Mesodermal cell (in vitro differentiated cells): ENCODE data around the gene MCM7.
A peak's percentile ranks its signal among the peaks of the same experiment; 100 is the strongest.

Experiments used
- H3K27ac ChIP-seq: 2 replicates; pipeline ENCODE4 v1.7.0; 2013; ENCODE audit warnings: mild to moderate bottlenecking, low read depth, low read length, moderate library complexity; ENCODE audit not compliant: severe bottlenecking
- H3K36me3 ChIP-seq: 2 replicates; pipeline ENCODE4 v1.7.1; 2013; ENCODE audit warnings: mild to moderate bottlenecking, low read length, moderate library complexity; ENCODE audit not compliant: control insufficient read depth, insufficient read depth
- H3K4me1 ChIP-seq: one replicate; pipeline ENCODE4 v1.7.1; 2013; ENCODE audit warnings: mild to moderate bottlenecking, low read length; ENCODE audit not compliant: insufficient read depth, control insufficient read depth, poor library complexity, severe bottlenecking
- H3K4me3 ChIP-seq: 2 replicates; pipeline ENCODE4 v1.7.0; 2013; ENCODE audit warnings: low read length, control low read depth, mild to moderate bottlenecking; ENCODE audit not compliant: insufficient read depth, poor library complexity, severe bottlenecking; ENCODE audit errors: extremely low read depth
- H3K9me3 ChIP-seq: 2 replicates; pipeline ENCODE4 v1.7.1; 2013; ENCODE audit warnings: mild to moderate bottlenecking, low read length, moderate library complexity; ENCODE audit not compliant: control insufficient read depth
- WGBS, 2 experiments: methylation state at CpG; one replicate each; pipeline ENCODE4 v1.1.5; 2013; ENCODE audit warnings: missing lambda C conversion rate in 2 of 2; ENCODE audit not compliant: insufficient coverage in 2 of 2; 5-methylcytosine and 5-hydroxymethylcytosine counted together

The MCM7 gene

DNA sequence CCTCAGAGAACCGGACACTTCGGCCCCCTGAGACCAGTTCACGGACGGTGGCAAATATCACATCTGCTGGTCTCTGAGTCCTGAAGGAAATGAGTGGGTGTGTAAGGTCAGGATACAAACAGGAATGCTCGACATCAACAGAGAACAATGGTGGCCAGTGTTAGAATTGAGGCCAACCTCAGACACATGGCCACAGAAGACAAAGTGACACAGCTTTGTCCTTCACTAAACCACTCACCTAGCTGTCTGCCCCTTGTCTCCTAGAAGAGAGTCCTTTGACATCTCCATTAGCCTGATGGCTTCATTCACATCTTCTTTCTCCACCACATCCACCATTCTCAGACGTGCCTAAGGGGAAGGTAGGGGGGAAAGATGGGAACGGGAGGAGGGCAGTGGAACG lies 8.1 kb downstream of the MCM7 start:
- peaks cover 41% of the 10 kb centered on the region for H3K4me1 ChIP-seq
- peaks cover 84% of the 10 kb centered on the region for H3K36me3 ChIP-seq
- no peaks in the 10 kb centered on the region for H3K9me3 ChIP-seq
- 94 to 95% methylated on average over 5 of the region's 8 CpGs for WGBS, 2 experiments
- no peak overlapping the region for H3K4me3 ChIP-seq
- H3K27ac ChIP-seq = peak overlapping the region; percentile 7

DNA sequence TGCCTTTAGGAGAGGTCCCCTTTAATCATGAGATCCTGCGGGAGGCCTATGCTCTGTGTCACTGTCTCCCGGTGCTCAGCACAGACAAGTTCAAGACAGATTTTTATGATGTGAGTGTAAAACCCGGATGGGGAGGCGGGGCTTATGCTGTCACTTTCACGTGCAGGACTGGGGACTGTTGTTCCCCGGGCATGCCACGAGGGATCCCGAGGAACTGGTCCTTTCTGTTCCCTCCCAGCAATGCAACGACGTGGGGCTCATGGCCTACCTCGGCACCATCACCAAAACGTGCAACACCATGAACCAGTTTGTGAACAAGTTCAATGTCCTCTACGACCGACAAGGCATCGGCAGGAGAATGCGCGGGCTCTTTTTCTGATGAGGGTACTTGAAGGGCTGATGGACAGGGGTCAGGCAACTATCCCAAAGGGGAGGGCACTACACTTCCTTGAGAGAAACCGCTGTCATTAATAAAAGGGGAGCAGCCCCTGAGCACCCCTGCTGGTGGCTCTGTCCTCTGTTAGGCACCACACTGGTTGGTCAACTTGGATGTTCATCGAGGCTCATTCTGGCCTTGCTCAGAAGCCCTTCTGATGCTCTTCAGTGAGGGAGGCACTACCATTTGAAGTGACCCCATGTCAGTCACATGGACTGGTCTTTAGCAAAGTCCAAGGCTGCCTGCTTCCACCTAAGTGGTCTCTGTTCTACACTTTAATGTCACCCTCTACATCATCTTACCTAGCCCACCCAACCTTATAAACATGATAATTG lies 9.6 kb downstream of the MCM7 start:
- Histone ChIP-seq H3K36me3 (peaks cover 69% of the 10 kb centered on the region), H3K27ac (peak overlapping the region; percentile 50), H3K4me3 (no peak overlapping the region), H3K4me1 (peaks cover 49% of the 10 kb centered on the region), H3K9me3 (no peaks in the 10 kb centered on the region)
- WGBS, 2 experiments = 85 to 88% methylated on average over 15 to 18 of the region's 19 CpGs

DNA sequence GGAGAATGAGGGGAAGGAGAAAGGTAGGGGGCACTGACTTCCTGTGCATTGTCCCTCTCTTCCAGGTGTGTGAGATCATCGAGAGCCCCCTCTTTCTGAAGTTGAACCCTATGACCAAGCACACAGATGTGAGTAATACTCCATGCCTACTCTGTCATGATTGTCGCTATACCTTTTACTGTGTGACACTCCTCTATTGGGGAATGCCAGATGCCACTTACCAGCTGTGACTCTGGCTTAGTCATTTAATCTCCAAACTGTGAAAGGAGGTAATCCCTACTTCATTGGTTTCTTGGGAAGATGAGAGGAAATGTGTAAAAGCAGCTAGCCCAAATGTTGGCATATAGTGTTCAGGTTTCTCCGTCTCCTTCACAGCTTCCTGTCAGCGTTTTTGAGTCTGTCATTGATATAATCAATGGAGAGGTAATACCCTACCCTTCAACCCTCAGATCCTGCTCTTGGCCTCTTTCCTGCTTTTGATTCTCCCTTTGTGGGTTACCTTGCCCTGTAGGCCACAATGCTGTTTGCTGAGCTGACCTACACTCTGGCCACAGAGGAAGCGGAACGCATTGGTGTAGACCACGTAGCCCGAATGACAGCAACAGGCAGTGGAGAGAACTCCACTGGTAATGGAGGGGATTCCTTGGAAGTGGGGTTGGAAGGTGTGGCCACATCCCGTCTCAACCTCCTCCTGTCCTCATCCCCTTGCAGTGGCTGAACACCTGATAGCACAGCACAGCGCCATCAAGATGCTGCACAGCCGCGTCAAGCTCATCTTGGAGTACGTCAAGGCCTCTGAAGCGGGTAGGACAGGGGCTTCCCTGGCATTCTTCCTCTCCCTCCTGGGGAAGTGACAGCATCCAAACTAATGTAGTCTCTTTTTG lies 10.4 kb downstream of the MCM7 start:
- H3K4me1 ChIP-seq = peaks cover 47% of the 10 kb centered on the region
- no peak overlapping the region for H3K4me3 ChIP-seq
- H3K9me3 ChIP-seq = no peaks in the 10 kb centered on the region
- H3K27ac ChIP-seq = peak overlapping the region; percentile 50
- WGBS, 2 experiments = 97 to 98% methylated on average over 6 to 11 of the region's 14 CpGs
- H3K36me3 ChIP-seq = peaks cover 61% of the 10 kb centered on the region

DNA sequence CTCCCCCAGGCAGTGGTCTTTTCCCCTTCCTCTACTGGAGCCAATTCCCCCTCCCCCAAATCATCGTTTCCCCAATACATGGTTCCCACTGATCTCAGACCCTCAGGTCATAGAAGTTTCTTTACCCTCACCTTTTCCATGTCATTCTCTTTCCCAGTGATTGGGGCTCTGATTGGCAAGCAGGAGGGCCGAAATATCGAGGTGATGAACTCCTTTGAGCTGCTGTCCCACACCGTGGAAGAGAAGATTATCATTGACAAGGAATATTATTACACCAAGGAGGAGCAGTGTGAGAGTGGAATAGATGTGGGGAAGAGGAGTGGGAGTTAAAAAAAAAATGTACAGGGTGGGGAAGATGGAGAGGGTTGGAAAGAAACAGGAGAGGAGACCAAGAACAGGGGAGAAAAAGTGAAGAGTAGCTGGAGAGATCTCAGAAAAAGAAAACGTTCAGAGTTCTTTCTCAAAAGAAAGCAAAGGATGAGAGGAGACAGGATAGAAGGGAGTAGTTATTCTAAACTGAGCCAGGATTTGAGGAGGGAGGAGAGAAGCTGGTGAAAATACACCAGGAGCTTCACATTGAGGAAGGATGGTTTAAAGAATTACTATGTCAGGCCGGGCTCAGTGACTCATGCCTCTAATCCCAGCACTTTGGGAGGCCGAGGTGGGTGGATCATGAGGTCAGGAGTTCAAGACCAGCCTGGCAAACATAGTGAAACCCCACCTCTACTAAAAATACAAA lies 11.6 kb downstream of the MCM7 start:
- Histone ChIP-seq H3K36me3 (peaks cover 49% of the 10 kb centered on the region), H3K4me3 (peak overlapping the region; percentile 71), H3K9me3 (no peaks in the 10 kb centered on the region), H3K27ac (peak overlapping the region; percentile 98), H3K4me1 (peaks cover 41% of the 10 kb centered on the region)
- WGBS, 2 experiments = 44 to 48% methylated on average over 5 to 6 of the region's 7 CpGs

DNA sequence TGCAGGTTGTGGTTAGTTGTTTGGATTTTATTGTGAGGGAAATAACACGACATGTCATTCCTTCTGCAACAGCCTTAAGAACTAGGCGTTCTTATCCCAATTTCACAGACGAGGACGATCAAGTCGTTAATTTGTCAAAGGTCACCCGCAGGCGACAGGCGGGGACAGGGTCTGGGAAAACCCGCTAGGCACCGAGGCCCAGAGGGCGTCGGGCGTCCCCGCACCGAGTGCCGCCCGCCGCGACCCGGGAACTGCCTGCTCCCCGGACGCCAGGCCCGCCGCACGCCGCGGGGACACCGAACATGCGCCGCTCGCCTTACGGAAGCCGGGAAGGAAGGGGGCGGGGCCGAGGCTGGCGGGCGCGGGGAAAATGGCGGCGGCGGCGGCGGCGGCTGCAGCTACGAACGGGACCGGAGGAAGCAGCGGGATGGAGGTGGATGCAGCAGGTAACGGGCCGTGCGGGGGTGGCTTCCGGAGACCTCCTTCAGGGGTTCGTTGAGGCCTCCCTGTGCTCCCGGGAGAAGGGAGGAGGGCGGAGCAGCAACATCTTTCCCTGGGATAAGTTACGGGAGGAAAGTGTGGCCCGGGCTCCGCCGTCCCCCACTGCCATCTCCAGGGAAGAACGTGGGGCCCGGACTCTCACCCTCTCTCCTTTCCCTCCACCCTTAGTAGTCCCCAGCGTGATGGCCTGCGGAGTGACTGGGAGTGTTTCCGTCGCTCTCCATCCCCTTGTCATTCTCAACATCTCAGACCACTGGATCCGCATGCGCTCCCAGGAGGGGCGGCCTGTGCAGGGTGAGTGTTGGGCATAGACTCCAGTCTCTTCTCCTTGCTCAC lies 12.4 kb downstream of the MCM7 start, which contains the start of gene COPS6:
Gene COPS6 (plus strand): TSS at position 349 of the 837 bp plus-strand sequence. CDS start 22 bp downstream, at position 371.
- H3K4me3 ChIP-seq = peak within 1 kb of the TSS; percentile 71
- peaks cover 34% of the 10 kb centered on the region for H3K4me1 ChIP-seq
- no peaks in the 10 kb centered on the region for H3K9me3 ChIP-seq
- peaks cover 41% of the 10 kb centered on the region for H3K36me3 ChIP-seq
- 1% methylated on average over 38 to 50 of the region's 68 CpGs for WGBS, 2 experiments
- H3K27ac ChIP-seq = peak within 1 kb of the TSS; percentile 98

DNA sequence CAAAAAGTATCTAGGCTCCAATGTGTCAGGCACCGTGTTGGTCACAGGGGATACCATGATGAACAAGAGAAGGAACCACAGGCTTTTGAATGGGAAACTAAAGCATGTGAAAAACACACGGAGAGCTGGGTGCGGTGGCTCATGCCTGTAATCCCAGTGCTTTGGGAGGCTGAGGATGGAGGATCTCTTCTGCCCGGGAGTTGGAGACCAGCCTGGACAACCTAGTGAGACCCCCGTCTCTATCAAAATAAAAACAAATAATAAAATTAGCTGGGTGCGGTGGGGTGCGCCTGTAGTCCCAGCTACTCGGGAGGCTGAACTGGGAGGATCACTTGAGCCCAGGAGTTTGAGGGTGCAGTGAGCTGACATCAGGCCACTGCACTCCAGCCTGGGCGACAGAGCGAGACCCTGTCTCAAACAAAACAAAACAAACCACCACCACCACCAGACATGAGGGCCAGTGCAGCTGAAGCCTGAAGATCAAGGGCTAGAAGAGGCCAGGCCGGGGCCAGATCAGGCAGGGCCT lies 13.0 kb downstream of the MCM7 start:
- WGBS, 2 experiments = 88% methylated on average over 6 of the region's 11 CpGs
- H3K4me1 ChIP-seq = peaks cover 28% of the 10 kb centered on the region

DNA sequence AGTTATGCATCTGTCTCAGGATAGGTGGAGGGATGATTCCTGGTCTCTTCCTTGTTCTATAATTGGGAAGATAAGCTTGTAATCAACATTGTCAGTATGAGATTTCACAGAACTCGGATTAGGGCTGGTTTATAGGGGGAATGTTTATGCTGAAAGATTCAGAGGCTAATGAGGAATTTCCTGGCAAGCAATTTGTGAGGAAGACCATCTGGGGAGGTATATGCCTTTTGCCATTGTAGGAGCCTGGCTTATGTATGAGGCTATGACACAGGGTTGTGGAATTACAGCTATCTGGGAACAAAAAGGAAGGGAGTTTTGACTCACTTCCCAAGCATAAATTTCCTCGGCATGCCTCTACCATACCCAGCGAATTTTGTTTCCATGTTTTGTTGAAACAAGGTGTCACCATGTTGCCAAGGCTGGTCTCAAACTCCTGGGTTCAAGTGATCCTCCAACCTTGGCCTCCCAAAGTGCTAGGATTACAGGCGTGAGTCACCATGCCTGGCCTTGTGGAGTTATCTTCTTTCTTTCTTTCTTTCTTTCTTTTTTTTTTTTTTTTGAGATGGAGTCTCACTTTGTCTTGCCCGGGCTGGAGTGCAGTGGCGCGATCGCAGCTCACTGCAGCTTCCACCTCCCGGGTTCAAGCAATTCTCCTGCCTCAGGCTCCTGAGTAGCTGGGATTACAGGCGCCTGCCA lies 14.0 kb downstream of the MCM7 start:
- peak overlapping the region; percentile 98 for H3K27ac ChIP-seq
- WGBS, 2 experiments = 74 to 78% methylated on average over 8 to 9 of the region's 10 CpGs

More for the DNA sequence above, 13.0 kb downstream of the MCM7 start:
- H3K9me3 ChIP-seq = no peaks in the 10 kb centered on the region
- H3K4me3 ChIP-seq = peak overlapping the region; percentile 71
- peak overlapping the region; percentile 98 for H3K27ac ChIP-seq
- peaks cover 35% of the 10 kb centered on the region for H3K36me3 ChIP-seq

DNA sequence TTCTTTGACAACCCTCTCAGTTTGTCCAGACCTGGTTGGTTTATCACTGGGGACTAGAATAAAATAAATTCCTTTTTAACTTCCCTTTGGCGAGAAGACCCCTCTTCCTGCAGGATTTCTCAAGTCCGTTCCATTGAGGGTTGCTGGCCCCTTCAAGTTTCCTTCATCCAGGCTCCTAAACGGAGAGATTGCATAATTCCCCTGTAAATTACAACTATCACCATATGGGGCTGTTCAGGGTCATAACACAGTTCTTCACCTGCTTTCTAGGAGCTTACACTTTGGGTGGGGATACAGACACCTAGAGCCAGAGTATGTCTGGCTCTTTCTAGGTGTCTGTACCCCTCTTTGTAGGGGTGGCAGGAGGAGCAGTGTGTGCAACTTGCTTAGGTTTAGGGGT lies 15.7 kb downstream of the MCM7 start:
- Histone ChIP-seq H3K4me1 (peaks cover 24% of the 10 kb centered on the region), H3K27ac (no peak overlapping the region), H3K9me3 (no peaks in the 10 kb centered on the region), H3K4me3 (no peak overlapping the region), H3K36me3 (peaks cover 8% of the 10 kb centered on the region)
- WGBS, 2 experiments = 80% methylated on average over 3 of the region's 3 CpGs; no CpG with 5 or more reads in 1 of the 2 experiments

More for the DNA sequence above, 14.0 kb downstream of the MCM7 start:
- Histone ChIP-seq H3K4me1 (peaks cover 24% of the 10 kb centered on the region), H3K9me3 (no peaks in the 10 kb centered on the region), H3K4me3 (no peak overlapping the region), H3K36me3 (peaks cover 25% of the 10 kb centered on the region)

DNA sequence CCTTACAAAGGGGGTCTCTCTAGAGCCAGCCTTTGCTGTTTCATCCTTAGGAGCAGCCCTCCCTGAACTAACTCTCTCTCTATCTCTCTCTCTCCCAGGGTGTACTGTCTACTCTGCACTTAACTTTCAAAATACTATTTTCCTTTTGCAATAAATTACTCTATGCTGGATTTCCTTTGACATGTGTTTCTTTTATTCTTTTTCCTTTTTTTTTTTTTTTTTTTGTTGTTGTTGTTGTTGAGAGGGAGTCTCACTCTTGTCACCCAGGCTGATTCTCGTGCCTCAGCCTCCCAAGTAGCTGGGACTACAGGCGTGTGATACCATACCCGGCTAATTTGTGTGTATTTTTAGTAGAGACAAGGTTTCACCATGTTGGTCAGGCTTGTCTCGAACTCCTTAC lies 18.2 kb downstream of the MCM7 start:
- Histone ChIP-seq H3K9me3 (no peaks in the 10 kb centered on the region), H3K36me3 (peaks cover 25% of the 10 kb centered on the region), H3K4me1 (peaks cover 24% of the 10 kb centered on the region), H3K4me3 (no peak overlapping the region), H3K27ac (peak overlapping the region; percentile 86)
- 74% methylated on average over 4 of the region's 4 CpGs; no CpG with 5 or more reads in 1 of the 2 experiments for WGBS, 2 experiments
